H9 (cell line): ENCODE results near the gene IGSF9B. TPM values are rescaled to one million over a fixed set of nuclear protein-coding genes. Genes with fewer than 3 reads are reported as not detected.

Experiments used
- DNase-seq: peaks from one replicate; pipeline ENCODE4 v3.0.0-alpha.2; 2017
- H2AFZ ChIP-seq: one replicate; pipeline ENCODE4 v1.6.1; 2013; ENCODE audit warnings: mild to moderate bottlenecking, low read length, control low read depth, moderate library complexity
- H2AK5ac ChIP-seq: 2 replicates; pipeline ENCODE4 v1.6.1; 2013; ENCODE audit warnings: low read length, control low read depth, mixed read lengths; ENCODE audit not compliant: insufficient read length
- H2BK120ac ChIP-seq: one replicate; pipeline ENCODE4 v1.6.1; 2013; ENCODE audit warnings: low read depth, mild to moderate bottlenecking, low read length, control low read depth, inconsistent platforms; ENCODE audit not compliant: poor library complexity, severe bottlenecking
- H2BK12ac ChIP-seq: 2 replicates; pipeline ENCODE4 v1.6.1; 2013; ENCODE audit warnings: low read length, control low read depth, mixed read lengths, low read depth; ENCODE audit not compliant: insufficient read length
- H2BK15ac ChIP-seq: 2 replicates; pipeline ENCODE4 v1.6.1; 2013; ENCODE audit warnings: low read depth, low read length, control low read depth
- H2BK20ac ChIP-seq: one replicate; pipeline ENCODE4 v1.6.1; 2013; ENCODE audit warnings: low read depth, mild to moderate bottlenecking, low read length, control low read depth, inconsistent platforms; ENCODE audit not compliant: poor library complexity, severe bottlenecking
- H2BK5ac ChIP-seq: 2 replicates; pipeline ENCODE4 v1.6.1; 2013; ENCODE audit warnings: low read length, control low read depth, mixed read lengths; ENCODE audit not compliant: insufficient read length
- H3K14ac ChIP-seq: 2 replicates; pipeline ENCODE4 v1.6.1; 2013; ENCODE audit warnings: low read length, control low read depth; ENCODE audit not compliant: insufficient read depth
- H3K18ac ChIP-seq: 2 replicates; pipeline ENCODE4 v1.6.1; 2013; ENCODE audit warnings: low read depth, mild to moderate bottlenecking, mixed read lengths, low read length, control low read depth; ENCODE audit not compliant: insufficient read length
- H3K23ac ChIP-seq: 2 replicates; pipeline ENCODE4 v1.6.1; 2013; ENCODE audit warnings: low read length, control low read depth, mixed read lengths, low read depth; ENCODE audit not compliant: insufficient read length
- H3K23me2 ChIP-seq: 2 replicates; pipeline ENCODE4 v1.6.1; 2013; ENCODE audit warnings: low read depth, mild to moderate bottlenecking, mixed read lengths, low read length, control low read depth; ENCODE audit not compliant: insufficient read length, poor library complexity, severe bottlenecking
- H3K27ac ChIP-seq: 2 replicates; pipeline ENCODE4 v1.5.1; 2013; ENCODE audit warnings: low read length, control low read depth, mixed read lengths, low read depth; ENCODE audit not compliant: insufficient read length
- H3K27me3 ChIP-seq: 2 replicates; pipeline ENCODE4 v1.6.1; 2013; ENCODE audit warnings: low read length, control low read depth, inconsistent platforms; ENCODE audit not compliant: insufficient read depth
- H3K4ac ChIP-seq: 2 replicates; pipeline ENCODE4 v1.6.1; 2013; ENCODE audit warnings: low read depth, mild to moderate bottlenecking, control low read depth, inconsistent platforms, low read length, moderate library complexity
- H3K4me1 ChIP-seq: 2 replicates; pipeline ENCODE4 v1.6.1; 2013; ENCODE audit warnings: low read length, control low read depth, inconsistent platforms; ENCODE audit not compliant: insufficient read depth
- H3K4me2 ChIP-seq: 2 replicates; pipeline ENCODE4 v1.6.1; 2013; ENCODE audit warnings: low read length, control low read depth, mixed read lengths; ENCODE audit not compliant: insufficient read length, insufficient read depth
- H3K56ac ChIP-seq: 2 replicates; pipeline ENCODE4 v1.6.1; 2013; ENCODE audit warnings: low read depth, mild to moderate bottlenecking, mixed read lengths, low read length, control low read depth; ENCODE audit not compliant: insufficient read length
- H3K79me1 ChIP-seq: 2 replicates; pipeline ENCODE4 v1.6.1; 2013; ENCODE audit warnings: low read depth, mild to moderate bottlenecking, moderate library complexity, low read length, control low read depth, inconsistent platforms; ENCODE audit not compliant: insufficient read depth, poor library complexity, severe bottlenecking
- H3K79me2 ChIP-seq: 2 replicates; pipeline ENCODE4 v1.6.1; 2013; ENCODE audit warnings: low read length, control low read depth, inconsistent platforms; ENCODE audit not compliant: insufficient read depth
- H3K9ac ChIP-seq: 2 replicates; pipeline ENCODE4 v1.6.1; 2013; ENCODE audit warnings: low read length, control low read depth, mixed read lengths; ENCODE audit not compliant: insufficient read length; ENCODE audit errors: extremely low read depth
- H3K9me3 ChIP-seq: one replicate; pipeline ENCODE4 v1.6.1; 2013; ENCODE audit warnings: low read depth, low read length, inconsistent platforms; ENCODE audit not compliant: control insufficient read depth
- H3T11ph ChIP-seq: one replicate; pipeline ENCODE4 v1.6.1; 2013; ENCODE audit warnings: mild to moderate bottlenecking, low read length, control low read depth, inconsistent platforms
- H4K20me1 ChIP-seq: one replicate; pipeline ENCODE4 v1.6.1; 2013; ENCODE audit not compliant: control insufficient read depth, insufficient read length, insufficient read depth
- H4K5ac ChIP-seq: 2 replicates; pipeline ENCODE4 v1.6.1; 2013; ENCODE audit warnings: low read depth, mild to moderate bottlenecking, mixed read lengths, low read length, control low read depth; ENCODE audit not compliant: insufficient read length
- H4K8ac ChIP-seq: replicated peaks from 2 replicates; pipeline ENCODE4 v1.6.1; 2013; ENCODE audit warnings: low read length, control low read depth, mixed read lengths, low read depth; ENCODE audit not compliant: insufficient read length
- H4K91ac ChIP-seq: 2 replicates; pipeline ENCODE4 v1.6.1; 2013; ENCODE audit warnings: low read depth, mild to moderate bottlenecking, moderate library complexity, mixed read lengths, low read length, control low read depth; ENCODE audit not compliant: insufficient read length
- H3K27ac Mint-ChIP-seq, 3 experiments: 2 replicates in 2 of 3; 3 replicates in 1 of 3; pipeline ENCODE4 v1.8.0; 2020 to 2021; ENCODE audit warnings: mixed read lengths in 3 of 3, mild to moderate bottlenecking in 1 of 3, moderate library complexity in 1 of 3
- H3K27me3 Mint-ChIP-seq: 2 replicates; pipeline ENCODE4 v1.8.0; 2021; ENCODE audit warnings: low read depth, mild to moderate bottlenecking, moderate library complexity, mixed read lengths
- H3K36me3 Mint-ChIP-seq, 3 experiments: 2 replicates in 2 of 3; 3 replicates in 1 of 3; pipeline ENCODE4 v1.8.0; 2020 to 2021; ENCODE audit warnings: low read depth in 3 of 3, mixed read lengths in 3 of 3; ENCODE audit not compliant: insufficient read depth in 1 of 3
- H3K4me1 Mint-ChIP-seq, 2 experiments: 2 replicates each; pipeline ENCODE4 v1.8.0; 2020; ENCODE audit warnings: mixed read lengths in 2 of 2
- H3K4me3 Mint-ChIP-seq, 2 experiments: 2 replicates in 1 of 2; 3 replicates in 1 of 2; pipeline ENCODE4 v1.8.0; 2020 to 2021; ENCODE audit warnings: mild to moderate bottlenecking in 2 of 2, mixed read lengths in 2 of 2, moderate library complexity in 1 of 2
- H3K9me3 Mint-ChIP-seq, 2 experiments: 2 replicates in 1 of 2; 3 replicates in 1 of 2; pipeline ENCODE4 v1.8.0; 2020; ENCODE audit warnings: mild to moderate bottlenecking in 2 of 2, mixed read lengths in 2 of 2, moderate library complexity in 1 of 2
- CTCF ChIP-seq: fragments of 200-600 bp; sonication (generic); conservative IDR thresholded peaks from 3 replicates; pipeline ENCODE4 v1.8.0; 2021; ENCODE audit warnings: antibody characterized with exemption, mild to moderate bottlenecking
- WGBS: extraction: QIAGEN DNeasy Blood & Tissue Kit; methylation state at CpG from one replicate; pipeline ENCODE4 v1.1.7; 2013; ENCODE audit warnings: missing lambda C conversion rate, low lambda C conversion rate, mixed read lengths; ENCODE audit not compliant: insufficient read length; ENCODE audit errors: extremely low coverage; 5-methylcytosine and 5-hydroxymethylcytosine counted together
- total RNA-seq: library from RNA; stranded (reverse); gene quantifications from 2 replicates; pipeline ENCODE4 v1.2.1, GENCODE V29; 2021

The IGSF9B gene
- total RNA-seq, 1 experiment from 2014 or later, result 25.7 TPM

- Histone ChIP-seq H3K18ac (no peak overlapping the region), H3K4me1 (no peaks in the 10 kb centered on the region), H2BK120ac (no peak overlapping the region), H3T11ph (no peak overlapping the region), H2BK20ac (no peak overlapping the region), H3K79me2 (no peaks in the 10 kb centered on the region), H3K14ac (no peak overlapping the region), H4K20me1 (no peaks in the 10 kb centered on the region), H2BK15ac (no peak overlapping the region), H2BK5ac (no peak overlapping the region), H2AFZ (no peak overlapping the region), H3K4ac (no peak overlapping the region), H3K56ac (no peak overlapping the region), H2BK12ac (no peak overlapping the region), H3K27ac (no peak overlapping the region), H4K91ac (no peak overlapping the region), H3K27me3 (no peaks in the 10 kb centered on the region), H3K4me2 (no peak overlapping the region), H3K79me1 (no peaks in the 10 kb centered on the region), H3K9ac (no peak overlapping the region), H2AK5ac (no peak overlapping the region), H3K9me3 (no peaks in the 10 kb centered on the region), H3K23me2 (no peaks in the 10 kb centered on the region), H3K23ac (no peak overlapping the region), H4K5ac (no peak overlapping the region), H4K8ac (no peak overlapping the region)
- Mint-ChIP-seq H3K4me1 (peaks cover 6 to 13% of the 10 kb centered on the region in 2 experiments; a peak in 3 of 4 replicates), H3K36me3 (peaks cover 33 to 49% (median 47%) of the 10 kb centered on the region in 3 experiments; a peak in 6 of 7 replicates), H3K9me3 (no peaks in the 10 kb centered on the region), H3K27ac (no peak overlapping the region), H3K27me3 (no peaks in the 10 kb centered on the region), H3K4me3 (no peak overlapping the region; a peak in 1 of 5 replicates)
- DNase-seq, result no peak
- WGBS, result no CpG with 5 or more reads among the region's 10 CpGs
- TF ChIP-seq CTCF, result no peak
Measured at GRCh38 chr11:133921513-133921912, 35.3 kb downstream of the IGSF9B start.
